K562 (cell line): ENCODE measurements around the gene LTA. TPM values are rescaled to one million over a fixed set of nuclear protein-coding genes. Genes with fewer than 3 reads are reported as not detected.

Experiments used
- SOX6 ChIP-seq: fragments of 450-650 bp; IDR thresholded peaks from 2 replicates; pipeline ENCODE4 v1.6.1; 2014; ENCODE audit warnings: mild to moderate bottlenecking
- STAT6 ChIP-seq: sonication (generic); formaldehyde crosslinking; IDR thresholded peaks from 2 replicates; pipeline ENCODE4 v1.8.1; 2023; ENCODE audit warnings: mild to moderate bottlenecking, missing genetic modification reagents
- SUPT5H ChIP-seq: fragments of 450-650 bp; IDR thresholded peaks from 2 replicates; pipeline ENCODE4 v1.6.1; 2016
- TEAD1 ChIP-seq, 2 experiments: fragments of 450-650 bp in 1 of 2; sonication (generic) in 1 of 2; formaldehyde crosslinking; IDR thresholded peaks; 2 replicates each; pipeline versions ENCODE4 v1.4.0 to v1.8.0; 2020 to 2022; ENCODE audit warnings: mild to moderate bottlenecking in 2 of 2, missing genetic modification reagents in 1 of 2
- ZC3H4 ChIP-seq: sonication (generic); formaldehyde crosslinking; IDR thresholded peaks from 2 replicates; pipeline ENCODE4 v1.9.0; 2021; ENCODE audit warnings: missing genetic modification reagents, borderline replicate concordance
- ZNF134 ChIP-seq: fragments of 250-450 bp; sonication (Bioruptor Pico); conservative IDR thresholded peaks from 2 replicates; pipeline ENCODE4 v1.4.0; 2020
- ZNF239 ChIP-seq: fragments of 250-450 bp; sonication (Bioruptor Pico); IDR thresholded peaks from 2 replicates; pipeline ENCODE4 v1.4.0; 2020; ENCODE audit warnings: mild to moderate bottlenecking
- ZNF311 ChIP-seq: fragments of 250-450 bp; sonication (Bioruptor Pico); IDR thresholded peaks from 2 replicates; pipeline ENCODE4 v1.4.0; 2020; ENCODE audit warnings: mild to moderate bottlenecking, moderate library complexity
- polyA plus RNA-seq, 8 experiments: library from polyadenylated mRNA; depleted of rRNA in 4 of 8; stranded (reverse) in 5 of 8; unstranded in 3 of 8; fragments of >200 nt; fragmentation: Nextera tagmentation in 2 of 8; fragmentation: Illumina TruSeq in 1 of 8; extraction: Ambion mirVana in 2 of 8; extraction: Trizol in 1 of 8; gene quantifications; 2 replicates each; pipeline versions ENCODE4 v1.2.1 to v1.2.3, GENCODE V29; 2011 to 2014; ENCODE audit warnings: inconsistent platforms in 1 of 8, missing spikeins in 1 of 8
- total RNA-seq, 7 experiments: library from RNA; depleted of rRNA in 6 of 7; stranded (reverse); fragments of >200 nt in 6 of 7; fragmentation: Illumina TruSeq in 2 of 7; extraction: Trizol in 2 of 7; gene quantifications; 2 replicates each; pipeline versions ENCODE4 v1.2.1 to v1.2.3, GENCODE V29; 2011 to 2021; ENCODE audit warnings: low replicate concordance in 1 of 7
- TF ChIP-seq, protein P1 (sequence below): fragments of 250-450 bp; sonication (Bioruptor Pico); IDR thresholded peaks from 2 replicates; pipeline ENCODE4 v1.4.0; 2020
- TF ChIP-seq, protein P2 (sequence below), 2 experiments: fragments of 450-650 bp in 1 of 2; sonication (generic) in 1 of 2; formaldehyde crosslinking; conservative IDR thresholded peaks; 2 replicates each; pipeline versions ENCODE4 v1.4.0 to v1.8.1; 2020 to 2022; ENCODE audit warnings: mild to moderate bottlenecking in 1 of 2, missing genetic modification reagents in 1 of 2
- TF ChIP-seq, protein P3 (sequence below): fragments of 200-800 bp; sonication (Bioruptor generic); IDR thresholded peaks from 2 replicates; pipeline ENCODE4 v1.6.1; 2017; ENCODE audit warnings: missing genetic modification characterization, missing compliant biosample characterization

LTA gene
- total and polyA plus RNA-seq, 9 of the 15 experiments (the other 6 are each of a cell fraction or from before 2014, with no cell fraction given): 0.80 TPM; not detected in 8

DNA sequence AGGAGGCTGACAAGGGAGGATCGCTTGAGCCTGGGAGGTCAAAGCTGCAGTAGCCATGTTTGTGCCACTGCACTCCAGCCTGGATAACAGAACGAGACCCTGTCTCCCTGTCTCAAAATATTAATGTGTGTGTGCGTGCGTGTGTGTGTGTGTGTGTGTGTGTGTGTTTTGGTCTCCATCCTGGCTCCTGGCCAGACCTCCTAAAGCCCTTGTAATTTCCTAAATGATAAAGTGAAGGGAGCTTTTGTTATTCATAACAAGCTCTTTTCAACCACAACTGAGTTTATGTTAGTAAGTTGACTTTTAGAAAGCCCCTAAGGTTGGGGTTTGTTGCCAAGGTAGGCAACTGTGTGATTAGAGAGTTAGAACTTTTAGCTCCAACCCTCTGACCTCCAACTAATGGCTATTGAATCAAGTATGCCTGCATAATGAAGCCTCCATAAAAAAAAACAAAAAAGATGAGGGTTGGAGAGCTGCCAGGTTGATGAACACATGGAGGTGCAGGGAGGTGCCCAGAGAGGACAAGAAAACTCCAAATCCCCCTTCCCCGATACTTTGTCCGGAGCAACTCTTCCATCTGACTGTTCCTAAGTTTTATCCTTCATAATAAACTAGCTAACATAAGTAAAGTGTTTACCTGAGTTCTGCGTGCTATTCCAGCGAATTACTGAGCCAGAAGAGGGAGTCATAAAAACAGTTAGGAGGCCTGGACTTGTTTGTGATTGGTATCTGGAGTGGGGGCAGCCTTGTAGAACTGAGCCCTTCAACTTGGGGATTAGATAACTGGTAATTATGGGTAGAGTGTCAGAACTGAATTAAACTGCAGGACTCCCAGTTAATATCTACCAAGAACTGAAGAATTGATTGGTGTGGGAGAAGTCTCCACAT is 37.7 kb downstream of the LTA start (continued):
- TF ChIP-seq ZC3H4 (CRISPR knock-in tag): no peak
- no peak for TF ChIP-seq STAT6 (CRISPR knock-in tag)
- TF ChIP-seq ZNF239 (CRISPR knock-in tag): no peak
- no peak for TF ChIP-seq ZNF134
- 0 out of 2 replicates have a peak, but pooled peaks have one; percentile 23 for TF ChIP-seq SOX6
- TF ChIP-seq, protein P1, sequence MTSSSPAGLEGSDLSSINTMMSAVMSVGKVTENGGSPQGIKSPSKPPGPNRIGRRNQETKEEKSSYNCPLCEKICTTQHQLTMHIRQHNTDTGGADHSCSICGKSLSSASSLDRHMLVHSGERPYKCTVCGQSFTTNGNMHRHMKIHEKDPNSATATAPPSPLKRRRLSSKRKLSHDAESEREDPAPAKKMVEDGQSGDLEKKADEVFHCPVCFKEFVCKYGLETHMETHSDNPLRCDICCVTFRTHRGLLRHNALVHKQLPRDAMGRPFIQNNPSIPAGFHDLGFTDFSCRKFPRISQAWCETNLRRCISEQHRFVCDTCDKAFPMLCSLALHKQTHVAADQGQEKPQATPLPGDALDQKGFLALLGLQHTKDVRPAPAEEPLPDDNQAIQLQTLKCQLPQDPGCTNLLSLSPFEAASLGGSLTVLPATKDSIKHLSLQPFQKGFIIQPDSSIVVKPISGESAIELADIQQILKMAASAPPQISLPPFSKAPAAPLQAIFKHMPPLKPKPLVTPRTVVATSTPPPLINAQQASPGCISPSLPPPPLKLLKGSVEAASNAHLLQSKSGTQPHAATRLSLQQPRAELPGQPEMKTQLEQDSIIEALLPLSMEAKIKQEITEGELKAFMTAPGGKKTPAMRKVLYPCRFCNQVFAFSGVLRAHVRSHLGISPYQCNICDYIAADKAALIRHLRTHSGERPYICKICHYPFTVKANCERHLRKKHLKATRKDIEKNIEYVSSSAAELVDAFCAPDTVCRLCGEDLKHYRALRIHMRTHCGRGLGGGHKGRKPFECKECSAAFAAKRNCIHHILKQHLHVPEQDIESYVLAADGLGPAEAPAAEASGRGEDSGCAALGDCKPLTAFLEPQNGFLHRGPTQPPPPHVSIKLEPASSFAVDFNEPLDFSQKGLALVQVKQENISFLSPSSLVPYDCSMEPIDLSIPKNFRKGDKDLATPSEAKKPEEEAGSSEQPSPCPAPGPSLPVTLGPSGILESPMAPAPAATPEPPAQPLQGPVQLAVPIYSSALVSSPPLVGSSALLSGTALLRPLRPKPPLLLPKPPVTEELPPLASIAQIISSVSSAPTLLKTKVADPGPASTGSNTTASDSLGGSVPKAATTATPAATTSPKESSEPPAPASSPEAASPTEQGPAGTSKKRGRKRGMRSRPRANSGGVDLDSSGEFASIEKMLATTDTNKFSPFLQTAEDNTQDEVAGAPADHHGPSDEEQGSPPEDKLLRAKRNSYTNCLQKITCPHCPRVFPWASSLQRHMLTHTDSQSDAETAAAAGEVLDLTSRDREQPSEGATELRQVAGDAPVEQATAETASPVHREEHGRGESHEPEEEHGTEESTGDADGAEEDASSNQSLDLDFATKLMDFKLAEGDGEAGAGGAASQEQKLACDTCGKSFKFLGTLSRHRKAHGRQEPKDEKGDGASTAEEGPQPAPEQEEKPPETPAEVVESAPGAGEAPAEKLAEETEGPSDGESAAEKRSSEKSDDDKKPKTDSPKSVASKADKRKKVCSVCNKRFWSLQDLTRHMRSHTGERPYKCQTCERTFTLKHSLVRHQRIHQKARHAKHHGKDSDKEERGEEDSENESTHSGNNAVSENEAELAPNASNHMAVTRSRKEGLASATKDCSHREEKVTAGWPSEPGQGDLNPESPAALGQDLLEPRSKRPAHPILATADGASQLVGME (CRISPR knock-in tag): no peak
- TF ChIP-seq TEAD1 (CRISPR knock-in tag; IDR thresholded peaks at IDR 0.05): no peak
- no peak for TF ChIP-seq ZNF311
- TF ChIP-seq, protein P2, sequence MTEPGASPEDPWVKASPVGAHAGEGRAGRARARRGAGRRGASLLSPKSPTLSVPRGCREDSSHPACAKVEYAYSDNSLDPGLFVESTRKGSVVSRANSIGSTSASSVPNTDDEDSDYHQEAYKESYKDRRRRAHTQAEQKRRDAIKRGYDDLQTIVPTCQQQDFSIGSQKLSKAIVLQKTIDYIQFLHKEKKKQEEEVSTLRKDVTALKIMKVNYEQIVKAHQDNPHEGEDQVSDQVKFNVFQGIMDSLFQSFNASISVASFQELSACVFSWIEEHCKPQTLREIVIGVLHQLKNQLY (CRISPR knock-in tag; conservative IDR thresholded peaks at IDR 0.05): no peak
- no peak for TF ChIP-seq SUPT5H
- TF ChIP-seq, protein P3, sequence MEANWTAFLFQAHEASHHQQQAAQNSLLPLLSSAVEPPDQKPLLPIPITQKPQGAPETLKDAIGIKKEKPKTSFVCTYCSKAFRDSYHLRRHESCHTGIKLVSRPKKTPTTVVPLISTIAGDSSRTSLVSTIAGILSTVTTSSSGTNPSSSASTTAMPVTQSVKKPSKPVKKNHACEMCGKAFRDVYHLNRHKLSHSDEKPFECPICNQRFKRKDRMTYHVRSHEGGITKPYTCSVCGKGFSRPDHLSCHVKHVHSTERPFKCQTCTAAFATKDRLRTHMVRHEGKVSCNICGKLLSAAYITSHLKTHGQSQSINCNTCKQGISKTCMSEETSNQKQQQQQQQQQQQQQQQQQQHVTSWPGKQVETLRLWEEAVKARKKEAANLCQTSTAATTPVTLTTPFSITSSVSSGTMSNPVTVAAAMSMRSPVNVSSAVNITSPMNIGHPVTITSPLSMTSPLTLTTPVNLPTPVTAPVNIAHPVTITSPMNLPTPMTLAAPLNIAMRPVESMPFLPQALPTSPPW (CRISPR knock-in tag): peak; percentile 19; the same call in 1 of the 2 replicates
